Erythroblast (primary cell): ENCODE results near the gene C16orf54.
"Not testable (repeated sequence)": the region's sequence is repeated elsewhere in the genome, so short reads cannot be mapped to it uniquely, and the experiment has no call there.

Source experiments
- DNase-seq, 2 experiments: peaks; one replicate each; lab custom pipeline; 2025; lab: John Stamatoyannopoulos, UW
- GATA1 ChIP-seq: IDR thresholded peaks from 2 replicates; pipeline ENCODE4 v1.6.1; 2011; ENCODE audit warnings: low read depth, mild to moderate bottlenecking, control low read depth, low read length, moderate library complexity
- POLR2A ChIP-seq: IDR thresholded peaks from 2 replicates; pipeline ENCODE4 v1.6.1; 2011; ENCODE audit warnings: mild to moderate bottlenecking, low read length

C16orf54 gene

DNA sequence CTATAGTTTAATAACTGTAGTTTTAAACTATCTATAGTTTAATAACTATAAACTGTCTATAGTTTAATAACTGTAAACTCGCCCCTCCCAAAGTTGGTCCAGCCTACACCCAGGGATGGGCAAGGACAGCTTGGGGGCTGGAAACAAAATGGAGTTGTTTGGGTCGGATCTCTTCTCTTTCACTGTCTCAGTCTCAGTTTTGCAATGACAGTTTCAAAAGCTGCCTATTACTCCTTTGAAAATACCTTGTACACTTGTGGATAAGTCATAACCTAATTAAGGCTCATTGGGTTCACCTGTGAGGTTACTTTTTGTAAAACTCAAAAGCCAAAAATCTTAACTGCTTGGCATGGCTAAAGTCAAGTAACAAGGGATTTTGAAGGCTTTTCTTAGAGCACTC lies 31.4 kb downstream of the C16orf54 start:
- no peak for DNase-seq

DNA sequence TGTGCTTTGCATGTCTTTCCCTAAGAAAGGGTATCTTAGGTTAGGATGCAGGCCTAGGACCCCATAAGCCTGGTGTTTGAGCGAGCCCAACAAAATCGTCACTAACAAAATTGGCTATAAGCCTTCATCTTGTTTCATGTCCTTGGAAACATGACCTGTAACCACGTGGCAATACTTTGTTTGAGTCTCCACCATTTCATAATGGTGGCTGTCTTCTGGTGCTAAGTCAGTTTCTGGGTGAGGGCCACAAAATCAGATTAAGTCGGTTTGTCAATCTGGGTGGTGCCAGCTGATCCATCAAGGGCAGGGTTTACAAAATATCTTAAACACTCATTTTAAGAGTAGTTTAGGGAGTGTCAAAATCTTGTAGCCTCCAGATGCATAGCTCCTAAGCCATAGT lies 33.0 kb downstream of the C16orf54 start:
- no peak for DNase-seq
- TF ChIP-seq POLR2A (no peak), GATA1 (no peak)

More for the DNA sequence above, 31.4 kb downstream of the C16orf54 start:
- TF ChIP-seq POLR2A (no peak), GATA1 (no peak)

DNA sequence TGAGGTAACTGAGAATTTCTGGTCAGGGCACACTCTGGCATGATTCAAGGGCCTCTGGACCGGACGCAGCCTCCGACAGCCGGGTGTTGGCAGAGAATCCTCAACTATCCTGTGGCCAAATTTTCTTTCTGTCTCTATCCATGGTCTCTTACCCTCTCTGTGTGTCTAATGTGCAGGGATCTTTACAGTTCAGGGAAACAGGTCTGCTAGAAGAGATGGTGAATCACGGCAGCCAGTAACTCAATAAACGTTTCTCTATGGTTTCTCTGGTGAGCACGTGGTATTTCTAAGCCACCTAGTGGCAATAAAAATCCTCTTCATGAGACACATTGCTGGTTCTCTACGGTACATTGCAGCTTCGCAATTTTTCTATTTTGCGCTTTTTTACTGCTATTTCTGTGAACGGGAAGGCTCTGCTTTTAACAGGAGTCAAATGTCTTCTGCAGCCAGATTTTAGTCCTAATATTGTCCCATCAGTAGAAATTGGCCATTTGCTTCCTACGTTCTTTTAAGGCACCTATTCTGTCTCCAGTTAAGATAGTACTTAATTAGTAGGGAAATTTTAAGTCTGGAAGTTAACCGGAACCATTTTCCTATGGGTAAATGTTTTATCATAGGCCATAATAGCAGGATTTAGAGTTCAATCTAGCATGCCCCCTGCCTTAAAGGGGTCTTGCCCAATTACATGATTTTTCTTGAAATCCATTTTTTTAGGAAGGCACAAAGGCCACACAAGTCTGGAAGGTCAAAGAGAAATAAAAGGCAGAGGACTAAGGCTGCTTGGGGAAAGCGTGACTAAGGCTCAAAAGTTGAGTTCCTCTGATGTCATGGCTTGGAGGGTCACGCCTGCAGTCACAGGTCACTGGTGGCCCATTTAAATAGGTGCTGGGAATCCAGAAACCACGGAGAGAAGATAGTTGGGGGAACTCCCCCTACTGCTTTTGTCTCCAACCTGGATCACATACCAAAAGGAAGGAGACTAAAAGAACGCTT lies 35.3 kb downstream of the C16orf54 start:
- peak in 1 of 2 experiments; percentile 64 for DNase-seq

DNA sequence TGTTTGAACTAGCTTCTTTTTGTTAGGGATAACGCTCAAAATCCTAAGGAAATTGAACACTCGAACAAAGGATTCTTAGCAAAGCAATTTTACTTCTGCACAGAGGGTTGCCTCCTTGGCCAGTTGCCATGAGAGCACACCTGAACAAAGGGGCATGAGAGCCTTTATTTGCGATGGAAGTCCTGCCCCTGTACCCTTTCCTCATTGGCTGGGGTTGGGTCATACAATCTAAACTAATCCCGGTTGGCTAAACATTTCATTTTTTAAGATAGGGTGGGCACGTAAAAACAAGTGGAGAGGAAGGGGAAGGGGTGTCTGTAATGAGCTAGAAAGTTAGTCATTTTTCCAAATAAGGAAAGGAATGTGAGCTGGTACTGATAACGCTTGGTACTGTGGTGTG lies 36.1 kb downstream of the C16orf54 start:
- DNase-seq, result not testable (repeated sequence)

More for the DNA sequence above, 35.3 kb downstream of the C16orf54 start:
- no peak for TF ChIP-seq POLR2A
- TF ChIP-seq GATA1, result no peak

DNA sequence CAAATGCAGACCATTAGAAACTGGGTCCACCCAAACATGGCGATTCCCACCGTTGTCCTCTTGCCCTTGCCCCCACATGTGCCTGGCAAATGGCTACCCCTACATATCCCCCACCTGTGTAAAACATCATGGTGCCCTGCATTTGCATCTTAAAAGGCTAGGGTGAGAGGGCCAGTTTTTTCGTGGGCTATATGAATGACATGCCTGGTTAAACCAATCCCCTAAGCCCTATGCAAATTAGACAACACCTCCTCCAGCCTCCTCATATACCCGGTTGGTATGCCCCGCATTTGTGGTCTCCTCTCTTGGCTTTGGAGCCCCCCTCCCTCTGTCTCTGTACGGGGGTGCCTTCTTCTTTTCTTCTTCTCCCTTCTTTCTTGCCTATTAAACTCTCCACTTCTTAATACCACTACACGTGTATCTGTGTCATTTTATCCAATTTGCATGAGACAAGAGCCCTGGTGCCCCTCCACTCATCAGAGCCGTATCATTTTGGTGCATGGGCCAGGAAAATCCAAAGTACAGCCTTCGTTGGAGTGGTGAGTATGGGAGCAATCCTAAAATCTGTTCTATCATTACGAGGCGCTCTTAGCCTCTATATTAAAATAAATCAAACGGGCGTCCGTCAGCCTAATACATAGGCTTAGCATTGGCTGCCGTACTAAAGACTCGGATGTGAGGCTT lies 36.7 kb downstream of the C16orf54 start:
- TF ChIP-seq GATA1 (no peak), POLR2A (no peak)
- DNase-seq, result no peak

DNA sequence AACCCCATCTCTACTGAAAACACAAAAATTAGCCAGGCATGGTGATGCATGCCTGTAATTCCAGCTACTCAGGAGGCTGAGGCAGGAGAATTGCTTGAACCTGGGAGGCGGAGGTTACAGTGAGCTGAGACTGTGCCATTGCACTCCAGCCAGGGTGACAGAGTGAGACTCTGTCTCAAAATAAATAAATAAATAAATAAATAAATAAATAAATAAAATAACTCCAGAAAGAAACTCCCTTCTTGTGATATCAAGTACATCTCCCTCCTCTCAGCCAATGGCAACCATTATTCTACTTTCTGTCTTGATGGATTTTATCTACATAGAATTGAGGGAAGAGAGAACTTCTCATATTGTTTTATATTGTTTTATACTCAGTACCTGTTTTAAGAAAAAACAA lies 38.6 kb downstream of the C16orf54 start:
- not testable (repeated sequence) for DNase-seq

DNA sequence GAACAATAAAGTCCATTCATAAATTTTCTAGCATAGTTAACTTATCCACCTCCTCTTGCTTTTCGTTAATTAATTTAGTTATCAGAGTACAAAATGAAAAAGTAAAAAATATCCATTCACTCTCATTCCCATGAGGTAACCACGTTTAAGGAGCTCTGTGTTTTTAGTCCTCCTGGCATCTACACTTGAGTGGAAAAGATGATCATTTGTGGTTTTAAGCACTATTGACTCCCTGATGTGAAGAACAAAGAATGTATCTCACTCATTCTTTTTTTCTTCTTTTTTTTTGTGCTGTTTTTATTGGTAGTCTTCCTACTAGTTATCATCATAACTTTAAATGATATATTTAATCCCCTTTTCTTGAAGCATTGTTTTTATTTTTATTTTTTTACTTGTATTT lies 40.8 kb downstream of the C16orf54 start:
- DNase-seq, result no peak
- TF ChIP-seq POLR2A (no peak), GATA1 (no peak)

DNA sequence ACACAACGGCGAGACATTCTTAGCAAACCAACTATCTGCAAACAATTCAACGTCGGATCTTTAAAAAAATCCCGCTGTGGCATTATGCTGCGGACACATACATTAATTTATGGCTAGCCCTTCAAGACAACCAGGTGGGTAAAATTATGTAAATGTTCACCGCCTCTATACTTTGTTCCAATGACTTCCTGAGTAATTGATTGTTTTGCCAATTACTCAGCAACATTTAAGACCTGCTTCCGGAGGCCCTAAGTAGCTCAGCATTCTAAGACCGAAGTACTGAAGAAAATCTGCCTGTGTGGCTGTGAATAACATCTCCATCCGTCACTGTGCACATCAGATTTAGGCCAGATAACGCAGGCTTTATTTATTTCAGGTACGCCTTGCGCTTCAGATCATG lies 43.5 kb downstream of the C16orf54 start:
- TF ChIP-seq GATA1 (no peak), POLR2A (no peak)
- DNase-seq, result no peak

DNA sequence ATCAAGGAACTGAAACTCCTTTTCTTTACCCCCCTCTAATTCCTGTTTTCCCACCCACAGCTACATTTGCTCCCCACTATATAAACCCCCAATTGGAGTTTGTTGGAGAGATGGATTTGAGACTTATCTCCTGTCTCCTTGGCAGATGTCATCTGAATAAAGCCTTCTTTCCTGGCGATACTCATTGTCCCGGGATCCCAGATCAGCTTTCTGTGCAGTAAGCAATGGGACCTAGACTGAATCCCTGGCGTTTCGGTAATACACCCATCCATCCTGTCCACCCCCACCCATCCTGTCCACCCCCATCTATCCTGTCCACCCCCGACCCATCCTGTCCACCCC lies 44.6 kb downstream of the C16orf54 start:
- no peak for DNase-seq
- TF ChIP-seq GATA1 (no peak), POLR2A (no peak)

DNA sequence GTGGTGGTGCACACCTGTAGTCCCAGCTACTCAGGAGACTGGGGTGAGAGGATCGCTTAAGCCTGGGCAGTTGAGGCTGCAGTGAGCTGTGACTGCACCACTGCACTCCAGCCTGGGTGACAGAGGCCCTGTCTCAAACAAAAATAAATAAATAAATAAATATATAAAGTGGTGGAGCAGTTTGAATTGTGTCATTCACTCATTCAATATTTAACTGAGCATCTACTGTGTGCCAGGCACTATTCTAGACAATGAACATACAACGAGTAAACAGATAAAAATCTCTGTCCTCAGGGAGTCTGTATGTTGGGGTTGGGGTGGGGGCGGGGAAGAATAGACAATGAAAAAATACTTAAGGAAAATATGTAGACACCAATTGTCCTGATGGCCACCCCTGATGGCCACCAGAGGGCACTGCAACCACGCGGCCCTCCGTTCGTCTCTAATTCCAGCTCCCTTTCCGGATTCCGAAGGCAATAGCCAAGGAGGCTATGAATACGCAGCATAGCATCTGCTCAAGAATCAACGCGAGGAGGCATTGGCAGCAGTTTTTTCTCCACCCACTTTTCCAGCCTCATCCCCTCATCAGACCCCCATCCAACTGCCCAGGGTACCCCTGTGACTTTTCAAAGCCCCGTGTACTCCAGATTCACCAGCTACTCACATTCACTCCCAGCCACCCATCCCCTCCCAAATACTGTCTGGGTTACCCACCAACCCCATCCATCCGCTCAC lies 45.4 kb downstream of the C16orf54 start:
- no peak for TF ChIP-seq POLR2A
- TF ChIP-seq GATA1, result no peak
- DNase-seq, result peak; percentile 78 to 86

DNA sequence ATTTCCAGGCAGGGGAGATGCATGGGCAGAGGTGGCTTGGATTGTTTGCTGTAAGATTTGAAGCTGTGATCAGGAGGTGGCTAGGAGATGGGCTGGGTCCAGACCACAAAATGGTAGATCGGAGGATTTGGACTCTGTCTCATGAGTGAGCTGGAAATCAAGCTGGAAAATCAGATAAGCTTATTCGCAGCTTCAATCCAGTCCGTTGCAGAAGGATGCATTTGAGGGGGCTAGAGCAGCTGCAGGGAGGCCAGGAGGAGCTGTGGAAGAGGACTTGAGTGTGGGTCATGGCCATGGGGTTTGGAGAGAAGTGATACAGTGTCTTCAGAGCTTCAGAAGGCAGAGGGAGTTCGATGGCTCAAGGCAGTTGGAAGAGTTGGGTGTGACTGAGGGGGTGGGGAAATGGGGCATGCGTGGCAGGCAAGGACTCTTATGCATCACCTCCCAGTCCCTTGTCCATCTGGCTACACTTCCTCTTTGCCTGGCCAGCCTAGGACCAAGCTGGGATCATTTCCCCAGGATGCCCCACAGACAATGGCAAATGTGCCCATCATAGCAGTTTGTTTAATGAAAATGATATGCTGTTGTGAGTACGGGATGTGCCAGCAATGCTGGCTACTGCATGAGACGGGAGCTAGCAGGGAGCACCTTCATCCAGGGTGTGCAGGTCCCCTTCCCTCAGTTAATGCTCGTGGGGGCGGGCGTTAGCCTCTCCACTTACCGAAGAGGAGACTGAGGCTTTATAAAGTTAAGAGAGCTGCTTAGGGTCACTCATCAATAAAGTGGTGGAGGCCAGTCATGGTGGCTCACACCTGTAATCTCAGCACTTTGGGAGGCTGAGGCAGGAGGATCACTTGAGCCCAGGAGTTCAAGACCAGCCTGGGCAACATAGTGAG lies 46.2 kb downstream of the C16orf54 start:
- DNase-seq, result no peak
- TF ChIP-seq POLR2A (no peak), GATA1 (no peak)

DNA sequence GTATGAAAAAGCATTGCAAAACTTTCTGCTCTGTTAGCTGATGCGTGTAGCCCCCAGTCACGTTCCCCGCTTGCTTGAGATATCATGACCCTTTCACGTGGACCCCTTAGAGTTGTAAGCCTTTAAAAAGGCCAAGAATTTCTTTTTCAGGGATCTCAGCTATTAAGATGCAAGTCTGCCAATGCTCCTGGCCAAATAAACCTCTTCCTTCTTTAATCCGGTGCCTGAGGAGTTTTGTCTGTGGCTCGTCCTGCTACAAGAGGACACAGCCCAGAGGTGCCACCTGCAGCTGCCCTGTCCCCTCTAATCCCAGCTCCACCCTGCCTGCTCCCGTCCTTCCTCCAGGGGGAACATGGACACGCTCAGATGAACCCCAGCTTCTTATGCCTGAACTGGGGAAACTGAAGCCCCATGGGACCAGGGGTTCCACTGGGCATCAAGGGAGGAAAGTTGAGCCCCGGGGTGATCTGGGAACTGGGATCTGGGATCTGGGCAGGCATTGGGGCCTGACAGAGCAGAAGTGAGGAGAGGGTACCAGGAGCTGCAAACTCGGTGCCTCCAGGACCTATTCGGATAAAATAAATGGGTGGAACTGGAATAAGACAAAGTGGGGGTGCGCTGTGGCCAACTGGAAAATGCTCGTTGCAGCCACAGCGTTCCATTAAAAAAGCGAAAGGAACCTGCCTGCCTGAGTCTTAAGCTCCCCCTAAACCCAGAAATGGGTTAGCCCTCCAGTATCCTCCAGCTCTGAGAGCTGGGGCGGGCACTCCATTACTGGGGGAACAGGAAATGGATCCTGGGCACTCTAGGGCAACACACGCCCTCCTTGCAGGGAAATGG lies 47.1 kb downstream of the C16orf54 start:
- TF ChIP-seq POLR2A (no peak), GATA1 (no peak)
- no peak for DNase-seq
